T-helper 9 cell (primary cell): Measurements from ENCODE around the gene DHFR2.
"Not testable (repeated sequence)": the region's sequence is repeated elsewhere in the genome, so short reads cannot be mapped to it uniquely, and the experiment has no call there.

Experiments
- DNase-seq: peaks from one replicate; pipeline ENCODE4 v3.0.0-alpha.2; 2020

Gene DHFR2

DNA sequence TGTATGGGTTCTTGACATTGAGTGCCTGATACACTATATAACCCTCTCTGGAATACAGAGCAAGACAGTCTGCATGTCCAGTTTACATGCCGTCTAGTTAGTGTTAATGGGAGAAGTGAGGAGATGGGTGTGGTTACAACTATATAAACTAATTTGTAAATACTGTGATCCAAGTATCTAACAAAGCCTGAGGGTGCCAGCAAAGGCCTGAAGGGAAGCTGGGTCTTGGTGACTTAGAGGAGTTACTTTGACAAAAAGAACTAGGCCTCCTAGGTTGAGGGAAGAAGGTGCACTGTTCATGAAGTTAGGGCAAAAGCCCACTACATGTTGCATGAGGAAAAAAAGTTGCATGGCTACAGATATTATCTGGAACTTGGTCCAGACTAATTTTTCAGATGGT lies 2.4 kb upstream of the DHFR2 start:
- no peak for DNase-seq

DNA sequence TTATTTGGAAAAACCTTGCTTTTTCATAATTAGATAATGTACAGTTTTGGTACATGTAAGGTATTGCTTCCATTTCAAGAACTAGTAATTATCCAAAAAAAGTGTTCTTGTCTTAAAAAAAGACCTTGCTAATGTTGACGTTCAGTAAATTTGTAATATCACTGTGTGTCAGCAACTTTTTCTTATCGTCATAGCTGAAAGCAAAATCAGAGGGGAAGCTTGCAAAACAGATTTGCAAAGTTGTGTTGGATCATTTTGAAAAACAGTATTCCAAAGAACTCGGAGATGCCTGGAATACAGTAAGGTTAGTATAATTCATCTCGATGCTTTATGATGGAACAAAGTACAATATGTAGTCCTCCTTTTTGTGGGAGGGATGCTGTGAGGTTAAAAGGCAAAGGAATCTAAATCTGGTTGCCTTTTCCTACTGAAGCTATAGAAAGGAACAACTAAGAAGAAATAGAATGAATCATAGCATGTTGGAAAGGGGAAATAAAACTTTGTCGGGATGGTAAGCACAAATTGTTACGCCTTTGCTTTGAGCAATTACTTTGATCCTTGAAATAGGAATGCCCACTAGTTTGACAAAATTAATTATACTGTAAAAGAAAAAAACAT lies 1.6 kb upstream of the DHFR2 start:
- DNase-seq: no peak

DNA sequence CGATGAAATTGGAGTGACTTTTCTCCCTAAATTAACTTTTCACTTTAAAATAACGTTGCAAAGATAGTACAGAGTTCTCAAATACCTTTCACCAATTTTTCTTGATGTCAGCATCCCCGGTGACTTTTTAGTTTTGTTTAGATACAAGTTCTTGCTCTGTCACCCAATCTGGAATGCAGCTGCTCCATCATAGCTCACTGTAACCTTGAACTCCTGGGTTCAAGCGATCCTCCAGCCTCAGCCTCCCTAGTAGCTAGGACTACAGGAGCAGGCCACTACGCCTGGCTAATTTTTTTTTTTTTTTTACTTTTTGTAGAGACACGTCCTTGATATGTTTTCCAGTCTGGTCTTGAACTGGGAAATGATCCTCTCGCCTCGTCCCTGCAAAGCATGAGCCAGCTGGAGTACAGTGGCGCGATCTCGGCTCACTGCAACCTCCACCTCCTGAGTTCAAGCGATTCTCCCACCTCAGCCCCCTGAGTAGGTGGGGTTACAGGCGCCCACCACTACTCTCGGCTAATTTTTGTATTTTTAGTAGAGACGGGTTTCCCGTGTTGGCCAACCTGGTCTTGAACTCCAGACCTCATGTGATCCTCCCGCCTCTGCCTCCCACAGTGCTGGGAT lies 892 bp upstream of the DHFR2 start:
- no peak for DNase-seq

DNA sequence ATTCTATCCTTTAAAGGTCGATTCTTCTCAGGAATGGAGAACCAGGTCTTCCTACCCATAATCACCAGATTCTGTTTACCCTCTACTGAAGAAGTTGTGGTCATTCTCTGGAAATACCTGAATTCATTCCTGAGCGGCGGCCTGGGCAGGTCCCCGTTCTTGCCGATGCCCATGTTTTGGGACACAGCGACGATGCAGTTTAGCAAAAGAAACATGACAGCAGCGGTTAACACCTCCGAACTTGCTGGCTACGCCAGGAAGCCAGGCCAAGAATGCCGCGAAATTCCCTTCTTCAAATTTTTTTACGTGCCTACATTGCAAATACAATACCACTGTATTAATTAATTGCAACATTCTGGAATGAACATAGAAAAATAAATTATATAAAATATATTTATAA lies 1.4 kb downstream of the DHFR2 start:
- DNase-seq: no peak

DNA sequence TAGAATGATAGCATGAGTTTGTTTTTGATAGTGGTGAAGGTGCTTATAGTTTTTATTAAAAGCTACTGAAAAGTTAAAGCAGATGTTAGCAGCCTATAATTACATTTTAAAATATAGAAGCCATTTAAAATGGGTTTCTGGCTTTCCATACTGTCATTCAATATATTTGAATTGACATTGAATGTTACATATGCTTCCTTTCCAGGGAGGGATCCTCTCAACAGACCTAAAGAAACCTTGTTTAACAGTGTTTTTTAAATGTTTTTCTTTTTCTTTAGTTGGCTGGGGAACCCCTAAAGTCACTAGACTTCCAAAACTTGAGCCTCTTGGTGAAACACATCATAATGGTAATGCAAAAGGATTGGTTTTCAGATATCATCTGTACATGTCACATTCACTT lies 12.2 kb downstream of the DHFR2 start:
- no peak for DNase-seq

DNA sequence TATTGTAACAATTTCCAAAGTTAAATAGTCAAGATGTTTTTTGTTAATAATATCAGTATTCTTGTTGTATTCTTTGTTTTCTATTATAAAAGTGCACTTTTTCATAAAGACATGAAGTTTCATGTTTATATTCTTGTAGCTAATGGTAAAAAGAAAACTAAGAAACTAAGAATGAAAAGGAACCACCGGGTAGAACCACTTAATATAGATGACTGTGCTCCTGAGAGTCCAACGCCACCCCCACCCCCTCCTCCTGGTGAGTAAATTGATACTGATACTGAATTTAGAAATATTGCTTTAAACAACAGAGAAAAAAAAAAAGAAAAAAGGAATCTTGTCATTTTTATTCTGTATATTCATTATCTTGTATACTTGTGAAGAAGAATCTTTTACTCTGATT lies 13.4 kb downstream of the DHFR2 start:
- no peak for DNase-seq

DNA sequence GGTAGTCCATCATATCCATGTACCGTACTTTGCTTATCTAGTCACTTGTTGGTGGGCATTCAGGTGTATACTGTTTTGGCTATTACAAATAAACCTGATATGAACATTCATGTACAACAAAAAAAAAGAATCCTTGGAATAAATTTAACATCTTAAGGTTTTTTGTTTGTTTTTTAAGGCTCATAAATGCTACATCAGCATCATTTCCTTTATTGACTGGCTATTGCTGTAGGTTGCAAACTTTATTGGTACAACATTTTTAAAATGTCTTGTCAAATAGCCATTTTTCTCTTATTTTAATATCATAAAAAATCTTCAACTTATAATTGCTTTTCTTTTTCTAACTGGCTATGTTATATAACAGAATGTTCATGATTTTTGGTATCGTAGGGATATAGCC lies 16.2 kb downstream of the DHFR2 start:
- no peak for DNase-seq

DNA sequence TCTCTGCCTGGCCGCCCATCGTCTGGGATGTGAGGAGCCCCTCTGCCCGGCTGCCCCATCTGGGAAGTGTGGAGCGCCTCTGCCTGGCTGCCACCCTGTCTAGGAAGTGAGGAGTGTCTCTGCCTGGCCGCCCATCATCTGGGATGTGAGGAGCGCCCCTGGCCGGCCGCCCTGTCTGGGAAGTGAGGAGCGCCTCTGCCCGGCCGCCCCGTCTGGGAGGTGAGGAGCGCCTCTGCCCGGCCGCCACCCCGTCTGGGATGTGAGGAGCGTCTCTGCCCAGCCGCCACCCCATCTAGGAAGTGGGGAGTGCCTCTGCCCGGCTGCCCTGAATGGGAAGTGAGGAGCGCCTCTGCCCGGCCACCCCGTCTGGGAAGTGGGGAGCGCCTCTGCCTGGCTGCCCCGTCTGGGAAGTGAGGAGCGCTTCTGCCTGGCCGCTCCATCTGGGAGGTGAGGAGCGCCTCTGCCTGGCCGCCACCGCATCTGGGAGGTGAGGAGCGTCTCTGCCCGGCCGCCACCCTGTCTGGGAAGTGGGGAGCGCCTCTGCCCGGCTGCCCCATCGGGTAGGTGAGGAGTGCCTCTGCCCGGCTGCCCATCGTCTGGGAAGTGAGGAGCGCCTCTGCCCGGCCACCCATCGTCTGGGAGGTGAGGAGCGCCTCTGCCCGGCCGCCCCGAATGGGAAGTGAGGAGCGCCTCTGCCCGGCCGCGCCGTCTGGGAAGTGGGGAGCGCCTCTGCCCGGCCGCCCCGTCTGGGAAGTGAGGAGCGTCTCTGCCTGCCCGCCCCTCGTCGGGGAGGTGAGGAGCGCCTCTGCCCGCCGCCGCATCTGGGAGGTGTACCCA lies 18.4 kb downstream of the DHFR2 start:
- DNase-seq: not testable (repeated sequence)

DNA sequence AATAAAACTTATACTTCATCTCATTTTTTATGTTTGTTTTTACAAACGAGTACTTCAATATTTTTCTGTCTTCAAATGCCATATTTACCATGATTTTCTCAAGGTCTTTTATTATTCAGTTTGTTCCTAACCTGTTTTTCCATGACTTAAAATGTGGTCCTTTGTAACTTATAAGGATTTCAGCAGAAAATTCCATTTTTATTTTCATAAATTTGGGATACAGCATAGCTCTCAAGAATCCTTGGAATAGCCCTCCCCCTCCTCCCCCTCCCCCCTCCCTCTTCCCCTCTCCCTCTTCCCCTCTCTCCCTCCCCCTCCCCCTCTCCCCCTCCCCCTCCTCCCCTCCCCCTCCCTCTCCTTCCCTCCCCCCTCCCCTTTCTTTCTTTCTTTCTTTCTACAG lies 19.4 kb downstream of the DHFR2 start:
- DNase-seq: no peak

DNA sequence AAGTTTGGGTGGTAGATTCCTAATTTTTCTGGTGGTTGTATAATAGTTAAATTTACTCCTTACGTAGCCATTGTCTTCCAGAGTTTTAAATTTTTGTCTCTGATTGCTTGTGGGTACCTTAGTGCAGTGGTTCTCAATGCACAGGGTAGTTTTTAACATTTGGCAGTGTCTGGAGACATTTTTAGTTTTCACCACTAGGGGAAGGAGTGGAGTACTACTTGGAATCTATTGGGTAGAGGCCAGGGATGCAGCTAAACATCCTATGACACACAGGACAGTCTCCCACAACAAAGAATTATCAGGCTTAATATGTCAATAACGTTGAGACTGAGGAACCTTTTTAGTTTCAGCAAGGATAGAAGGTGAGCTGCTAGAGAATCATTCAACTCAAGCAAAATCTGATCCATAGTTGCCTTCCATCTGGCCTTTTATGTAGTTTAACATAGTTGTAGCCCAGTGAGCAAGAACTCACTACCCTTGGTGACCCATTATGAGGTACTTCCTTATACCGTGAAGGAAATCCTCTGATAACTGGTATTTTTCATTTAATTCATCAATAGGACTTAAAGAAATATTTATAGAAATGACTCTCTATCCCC lies 25.7 kb downstream of the DHFR2 start:
- DNase-seq: no peak

DNA sequence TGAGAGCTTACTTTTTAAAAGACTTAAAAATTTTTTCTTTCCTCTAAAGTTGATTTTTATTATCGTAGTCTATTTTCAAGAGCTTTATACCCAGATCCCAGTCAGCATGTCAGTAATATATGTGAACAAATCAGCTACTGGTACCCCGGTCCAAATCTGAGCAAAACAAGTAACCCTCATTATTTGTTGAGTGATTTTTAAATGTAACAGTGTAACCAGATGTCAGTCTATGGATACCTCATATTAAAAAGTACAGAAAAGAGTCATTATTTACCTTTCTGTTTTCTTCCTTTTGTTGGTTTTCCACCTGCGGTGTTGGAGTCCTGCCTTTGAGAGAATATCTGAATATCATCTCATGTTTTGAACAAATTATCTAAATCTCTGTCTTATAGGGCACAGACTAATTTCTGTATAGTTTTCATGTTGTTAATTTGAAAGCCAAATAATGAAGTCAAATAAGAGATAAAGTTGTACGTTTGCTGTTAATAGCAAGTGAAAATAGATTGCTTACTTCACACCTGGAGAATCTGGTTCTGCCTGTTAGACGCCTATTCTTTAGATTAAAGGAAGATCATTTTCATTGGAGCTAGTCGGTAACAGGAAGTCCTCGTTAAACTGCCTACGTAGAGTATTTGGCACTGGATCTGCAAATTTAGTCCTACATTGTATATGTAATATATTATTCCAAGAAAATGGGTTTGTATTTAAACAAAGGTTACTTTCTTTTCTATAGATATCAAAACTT lies 34.5 kb downstream of the DHFR2 start, which contains the start of gene STX19:
Gene STX19 (minus strand): TSS at position 505 of the 745 bp plus-strand sequence. CDS start 13,328 bp downstream, outside the sequence.
- no peak for DNase-seq

DNA sequence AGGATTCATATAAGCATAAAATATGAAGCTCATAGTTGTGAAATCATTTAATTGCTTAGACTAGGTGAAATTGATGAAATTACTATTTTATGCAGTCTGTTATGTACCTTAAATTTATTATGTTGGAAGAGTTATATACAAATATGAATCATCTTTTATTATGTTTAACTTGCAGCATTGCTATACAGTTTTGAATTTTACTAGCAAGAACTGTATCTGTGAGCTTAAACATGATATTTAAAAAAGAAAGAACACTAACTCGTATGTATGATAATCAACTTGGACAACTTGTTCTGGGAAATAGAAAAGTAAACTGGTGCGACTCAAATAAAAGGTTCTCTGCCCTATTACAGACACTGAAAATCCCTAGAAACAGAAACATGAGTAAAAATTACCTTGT lies 36.1 kb downstream of the DHFR2 start:
- DNase-seq: no peak

DNA sequence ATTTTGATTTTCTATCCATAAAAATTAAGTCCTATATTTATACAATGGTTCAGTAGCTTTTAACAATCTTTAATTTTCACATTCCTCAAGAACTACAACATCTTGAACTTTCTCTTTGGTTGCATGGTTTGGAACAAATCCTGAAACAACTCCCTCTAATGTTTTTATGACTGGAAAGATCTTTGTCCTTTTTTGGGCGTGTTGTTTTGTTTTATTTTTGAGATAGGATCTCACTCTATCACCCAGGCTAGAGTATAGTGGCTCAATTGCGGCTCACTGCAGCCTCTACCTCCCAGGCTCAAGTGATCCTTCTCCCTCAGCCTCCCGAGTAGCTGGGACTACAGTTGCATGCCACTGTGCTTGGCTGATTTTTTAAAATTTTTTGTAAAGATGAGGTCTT lies 38.3 kb downstream of the DHFR2 start:
- no peak for DNase-seq

DNA sequence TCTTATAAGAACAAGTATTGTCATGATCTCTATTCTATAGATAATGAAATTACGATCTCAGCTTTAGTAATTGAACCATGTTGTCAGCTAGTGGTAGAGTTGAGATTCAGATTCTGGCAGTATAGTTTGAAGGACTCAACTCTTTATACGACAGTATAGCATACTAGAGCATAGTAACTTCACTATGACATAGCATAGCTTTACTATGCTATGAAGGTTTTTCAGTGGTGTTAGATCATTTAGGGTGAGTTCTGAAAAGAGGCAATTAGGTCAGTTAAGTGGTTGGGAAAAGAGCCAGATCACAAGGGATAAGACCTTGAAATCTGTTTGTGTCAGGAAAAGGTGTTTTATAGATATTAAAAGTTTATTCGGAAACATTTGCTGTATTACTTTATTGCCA lies 42.4 kb downstream of the DHFR2 start:
- DNase-seq: no peak

DNA sequence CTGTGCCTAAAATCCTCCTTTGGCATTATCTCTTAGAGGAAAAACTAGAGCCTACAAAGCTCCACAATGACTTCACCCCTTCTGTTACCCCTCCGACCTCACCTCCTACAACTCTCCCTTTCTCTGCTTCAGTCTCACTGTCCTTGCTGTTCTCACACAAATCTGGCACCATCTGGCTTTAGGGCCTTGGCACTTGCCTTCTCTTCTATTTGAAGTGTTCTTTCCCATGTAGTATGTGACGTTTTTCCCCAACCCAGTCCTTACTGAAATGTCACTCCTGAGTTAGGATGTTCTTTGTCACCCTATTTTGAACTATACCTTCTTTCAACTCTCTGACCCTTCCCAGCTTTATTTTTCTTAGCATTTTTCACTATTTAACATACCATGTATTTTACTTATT lies 43.1 kb downstream of the DHFR2 start:
- no peak for DNase-seq

DNA sequence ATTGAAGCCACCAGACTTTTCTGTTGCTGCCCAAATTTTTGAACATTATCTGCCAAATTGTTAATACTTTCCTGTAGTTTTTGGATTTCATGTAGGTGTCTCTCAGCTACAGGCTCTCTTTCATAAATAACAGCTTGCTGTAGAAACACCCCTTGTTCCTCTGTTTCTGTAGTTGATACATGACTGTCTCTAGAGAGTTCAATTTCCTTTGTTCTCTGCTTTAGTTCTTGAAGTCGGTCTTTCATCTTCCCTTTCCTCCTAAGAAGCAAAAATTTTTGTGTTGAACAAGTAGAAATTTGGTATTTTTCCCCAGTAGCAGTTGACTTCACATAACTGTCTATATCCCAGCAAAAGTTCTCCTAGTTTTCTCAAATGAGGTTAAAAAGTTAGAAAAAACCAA lies 47.7 kb downstream of the DHFR2 start:
- no peak for DNase-seq

DNA sequence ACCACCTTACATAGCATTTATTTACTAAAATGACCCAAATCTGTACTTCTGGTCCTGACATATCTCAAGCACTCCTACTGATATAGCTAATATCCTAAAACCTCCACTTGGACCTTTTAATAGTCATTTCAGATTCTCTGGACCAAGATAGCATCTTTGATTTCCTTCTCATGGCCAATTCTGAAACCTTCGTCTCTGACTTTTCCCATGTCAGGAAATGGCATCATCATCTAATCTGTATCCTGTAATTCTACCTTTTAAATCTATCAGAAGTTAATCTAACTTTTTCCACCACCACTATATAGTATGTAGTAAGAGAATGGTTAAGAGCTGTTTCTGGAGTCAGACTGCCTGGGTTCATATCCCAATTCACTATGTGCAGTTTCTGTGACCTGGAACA lies 50.5 kb downstream of the DHFR2 start:
- no peak for DNase-seq

DNA sequence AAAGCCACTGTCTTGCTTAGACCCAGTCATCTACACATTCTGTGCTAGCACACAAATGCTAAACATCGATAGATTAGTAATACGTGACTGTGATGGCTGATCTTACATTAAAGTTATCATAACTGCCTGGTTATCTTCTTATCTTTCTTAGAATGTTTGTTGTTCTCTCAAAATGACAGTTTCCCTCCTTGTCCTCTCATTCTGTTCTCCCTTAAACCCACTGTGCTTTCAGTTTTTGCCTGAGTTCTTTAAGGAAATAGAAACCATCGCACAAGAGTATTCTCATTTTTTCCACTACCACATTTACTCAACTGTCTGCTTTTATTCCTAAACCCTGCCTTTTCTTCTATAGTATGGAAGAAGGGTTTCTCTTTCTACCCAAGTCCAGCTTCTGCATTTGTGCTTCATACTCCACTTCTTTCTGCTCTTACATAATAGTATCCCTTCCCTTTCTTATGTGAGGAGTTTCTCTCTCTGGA lies 51.4 kb downstream of the DHFR2 start:
- no peak for DNase-seq

DNA sequence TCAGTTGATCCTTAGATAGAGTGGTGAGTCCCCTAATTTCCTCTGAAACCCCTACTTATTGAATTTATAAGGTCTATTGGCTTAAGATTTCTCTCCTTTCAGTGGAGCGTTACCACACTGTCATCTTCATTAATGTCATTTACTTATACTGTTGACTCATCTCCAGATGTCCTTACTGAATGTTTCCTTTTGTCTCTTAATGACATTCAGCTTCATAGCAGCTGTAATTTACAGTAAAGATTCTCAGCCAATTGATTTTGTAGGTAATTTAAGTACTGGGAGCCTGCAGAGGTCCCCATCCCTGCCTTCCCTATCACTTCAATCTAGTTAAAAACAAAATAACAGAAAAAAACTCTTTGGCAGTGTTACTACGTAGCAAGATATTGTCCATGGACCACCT lies 53.1 kb downstream of the DHFR2 start:
- no peak for DNase-seq

DNA sequence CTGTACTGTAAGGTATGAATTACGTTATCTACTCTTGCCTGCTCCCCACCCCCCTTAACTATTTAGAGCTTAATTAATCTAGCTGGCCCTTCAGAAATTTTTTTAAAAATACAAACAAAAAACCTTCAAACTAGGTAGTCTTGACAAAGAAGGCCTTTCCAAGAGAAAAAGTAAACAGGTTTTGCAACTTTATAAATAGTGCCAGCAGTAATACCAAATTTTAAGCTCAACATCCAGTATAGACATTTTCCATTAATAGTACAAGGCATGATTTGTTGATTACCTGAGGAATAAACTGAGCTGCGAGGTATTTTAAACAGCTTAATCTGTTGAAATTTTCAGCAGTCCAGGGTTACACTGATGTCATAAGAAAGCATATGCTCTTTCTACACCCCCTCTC lies 54.5 kb downstream of the DHFR2 start:
- DNase-seq: no peak
